HepG2 (cell line): ENCODE measurements around the gene CLTCL1. TPM values are rescaled to one million over a fixed set of nuclear protein-coding genes. Genes with fewer than 3 reads are reported as not detected.

ENCODE experiments used
- ATAC-seq: fragments of 200-7000 bp; cut with Tn5 transposase; 3 replicates; pipeline ENCODE4 v1.9.1; 2020; ENCODE audit warnings: mild to moderate bottlenecking, moderate library complexity
- BruUV-seq: library from RNA; stranded (reverse); fragments of 400-500 nt; replicated peaks from 2 replicates; lab custom pipeline; 2021; lab: Mats Ljungman, UMichigan
- CTCF ChIA-PET: fragments of 300-600 bp; formaldehyde crosslinking; extraction: SDS; loops from one replicate; lab custom pipeline; 2021; ENCODE audit warnings: low total read pairs, inconsistent platforms, low intra/inter-chr PET ratio; lab: Yijun Ruan, JAX
- POLR2A ChIA-PET: fragments of 350-600 bp; sonication (Branson Sonifier 250); formaldehyde crosslinking; loops from one replicate; lab custom pipeline; 2020; ENCODE audit warnings: antibody characterized with exemption, inconsistent platforms; lab: Yijun Ruan, JAX
- DNase-seq: peaks from one replicate; pipeline ENCODE4 v3.0.0-alpha.2; 2015; ENCODE audit warnings: low spot score
- FAIRE-seq: peaks from 3 replicates; lab custom pipeline; 2011; peaks lifted over from hg19 to GRCh38; lab: Jason Lieb, UNC
- H2AFZ ChIP-seq: one replicate; pipeline ENCODE4 v1.6.1; 2011; ENCODE audit warnings: low read length, inconsistent platforms
- H3K27ac ChIP-seq: fragments of 300-600 bp; 3 replicates; pipeline ENCODE4 v1.8.0; 2011; ENCODE audit warnings: mixed run types, mild to moderate bottlenecking, mixed read lengths, low read length, inconsistent platforms; ENCODE audit not compliant: insufficient read depth; ENCODE audit errors: extremely low read length
- H3K27me3 ChIP-seq, 2 experiments: fragments of 200-600 bp in 1 of 2; 2 replicates in 1 of 2; 3 replicates in 1 of 2; pipeline versions ENCODE4 v1.6.0 to v1.8.0; 2011; ENCODE audit warnings: low read length in 2 of 2, mild to moderate bottlenecking in 2 of 2, moderate library complexity in 2 of 2, inconsistent platforms in 1 of 2; ENCODE audit not compliant: insufficient read depth in 2 of 2, control insufficient read depth in 1 of 2
- H3K36me3 ChIP-seq, 2 experiments: fragments of 200-600 bp in 1 of 2; replicated peaks in 1 of 2; 2 replicates in 1 of 2; 3 replicates in 1 of 2; pipeline versions ENCODE4 v1.5.1 to v1.8.0; 2011; ENCODE audit warnings: low read length in 2 of 2, inconsistent platforms in 1 of 2; ENCODE audit not compliant: insufficient read depth in 2 of 2, control insufficient read depth in 1 of 2
- H3K4me1 ChIP-seq: 2 replicates; pipeline ENCODE4 v1.5.1; 2012; ENCODE audit warnings: low read length, inconsistent platforms; ENCODE audit not compliant: insufficient read depth
- H3K4me2 ChIP-seq: 2 replicates; pipeline ENCODE4 v1.6.0; 2011; ENCODE audit warnings: low read depth, low read length, inconsistent platforms
- H3K4me3 ChIP-seq, 3 experiments: fragments of 200-600 bp in 1 of 3; sonication (generic), shearing (Covaris generic) in 1 of 3; replicated peaks in 1 of 3; 2 replicates each; pipeline ENCODE4 v1.5.1; 2011 to 2016; ENCODE audit warnings: low read length in 3 of 3, inconsistent platforms in 2 of 3, low read depth in 2 of 3, mild to moderate bottlenecking in 2 of 3, control low read depth in 1 of 3, mixed read lengths in 1 of 3; ENCODE audit not compliant: insufficient read depth in 1 of 3
- H3K79me2 ChIP-seq: one replicate; pipeline ENCODE4 v1.6.1; 2011; ENCODE audit warnings: low read length, inconsistent platforms; ENCODE audit not compliant: insufficient read depth
- H3K9ac ChIP-seq: 2 replicates; pipeline ENCODE4 v1.6.0; 2011; ENCODE audit warnings: mild to moderate bottlenecking, low read depth, low read length, inconsistent platforms; ENCODE audit not compliant: insufficient read depth
- H3K9me3 ChIP-seq: 2 replicates; pipeline ENCODE4 v1.5.1; 2012; ENCODE audit warnings: mild to moderate bottlenecking, low read length
- H4K20me1 ChIP-seq: 2 replicates; pipeline ENCODE4 v1.6.0; 2011; ENCODE audit warnings: inconsistent platforms, mild to moderate bottlenecking, low read length, moderate library complexity; ENCODE audit not compliant: insufficient read depth
- DMAP1 ChIP-seq: IDR thresholded peaks from 2 replicates; pipeline ENCODE4 v1.6.1; 2016
- EED ChIP-seq: sonication (generic); formaldehyde crosslinking; IDR thresholded peaks from 2 replicates; pipeline ENCODE4 v1.5.0; 2020; ENCODE audit warnings: mild to moderate bottlenecking, missing genetic modification reagents
- SOX5 ChIP-seq: IDR thresholded peaks from 2 replicates; pipeline ENCODE4 v1.6.1; 2016; ENCODE audit warnings: borderline replicate concordance
- ZNF138 ChIP-seq: sonication (generic); formaldehyde crosslinking; IDR thresholded peaks from 2 replicates; pipeline ENCODE4 v1.5.0; 2020; ENCODE audit warnings: mild to moderate bottlenecking, low read depth, missing genetic modification reagents
- WGBS: methylation state at CpG from one replicate; pipeline ENCODE4 v1.1.6; 2017; ENCODE audit warnings: low lambda C conversion rate; 5-methylcytosine and 5-hydroxymethylcytosine counted together
- in situ Hi-C: cut with HindIII; loops from 2 replicates; pipeline ENCODE4 v1.10.0; 2017; ENCODE audit warnings: low pct_unique_long_range_greater_than_20kb; ENCODE audit not compliant: extremely low pct_ligation_motif_present
- intact Hi-C: fragments of 100-400 bp; cut with micrococcal nuclease; formaldehyde crosslinking; loops from one replicate; pipeline ENCODE4 v1.10.0; 2022; ENCODE audit not compliant: unreplicated experiment
- polyA plus RNA-seq, 8 experiments: library from polyadenylated mRNA; depleted of rRNA in 3 of 8; stranded (reverse) in 7 of 8; unstranded in 1 of 8; fragments of >200 nt; fragmentation: Illumina TruSeq in 4 of 8; extraction: Trizol in 4 of 8; gene quantifications; 2 replicates each; pipeline versions ENCODE4 v1.2.1 to v1.2.3, GENCODE V29; 2011 to 2016; ENCODE audit warnings: low read depth in 4 of 8, missing spikeins in 1 of 8, mixed read lengths in 1 of 8; ENCODE audit not compliant: insufficient read depth in 1 of 8
- total RNA-seq, 5 experiments: library from RNA; depleted of rRNA; stranded (reverse); fragments of >200 nt; fragmentation: Illumina TruSeq; extraction: Trizol; gene quantifications; 2 replicates each; pipeline ENCODE4 v1.2.3, GENCODE V29; 2016; ENCODE audit warnings: low read depth in 1 of 5
- TF ChIP-seq, protein P1 (sequence below): sonication (generic); formaldehyde crosslinking; IDR thresholded peaks from 2 replicates; pipeline ENCODE4 v1.9.0; 2022; ENCODE audit warnings: low read depth, missing genetic modification reagents
- TF ChIP-seq, protein P2 (sequence below): sonication (generic); formaldehyde crosslinking; conservative IDR thresholded peaks from 2 replicates; pipeline ENCODE4 v1.4.0; 2020; ENCODE audit warnings: missing genetic modification reagents

The CLTCL1 gene
- total and polyA plus RNA-seq, 2 of the 13 experiments (the other 11 are each of a cell fraction or from before 2014, with no cell fraction given) = 8.1 to 10.9 TPM

DNA sequence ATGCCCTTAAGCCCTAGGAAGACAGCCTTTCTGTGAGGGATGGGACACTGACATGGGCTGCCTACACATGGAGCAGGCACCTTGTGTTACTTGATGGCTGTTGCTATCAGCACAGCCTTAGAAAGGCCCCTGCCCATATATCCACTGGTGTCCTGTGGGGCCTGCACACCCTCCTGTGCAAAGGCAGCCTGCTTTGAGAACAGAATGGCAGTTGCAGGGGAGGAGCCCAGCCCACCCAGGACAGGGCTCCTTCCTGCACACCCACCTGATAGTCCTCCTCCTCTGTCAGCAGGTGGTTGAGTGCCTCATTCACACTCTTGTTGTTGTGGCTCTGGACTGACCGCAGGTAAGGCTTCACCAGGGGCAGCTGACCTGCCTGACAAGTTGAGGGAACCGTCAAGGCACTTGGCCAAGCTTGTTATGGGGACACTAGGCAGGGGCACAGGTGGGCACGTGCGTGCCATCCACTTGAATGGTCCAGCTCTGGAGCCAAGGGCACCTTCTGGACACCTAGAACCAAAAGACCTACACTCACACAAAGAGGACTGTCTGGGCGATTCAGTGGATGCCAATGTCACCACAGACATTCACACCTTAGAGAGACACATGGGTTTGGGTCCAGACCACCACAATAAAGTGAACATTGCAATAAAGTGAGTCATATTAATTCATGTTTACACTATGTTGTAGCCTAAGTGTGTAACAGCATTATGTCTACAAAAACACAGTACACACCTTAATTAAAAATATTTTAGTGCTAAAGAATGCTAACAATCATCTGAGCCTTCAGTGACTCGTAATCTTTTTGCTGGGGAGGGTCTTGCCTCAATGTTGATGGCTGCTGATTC is 103.6 kb downstream of the CLTCL1 start:
- no peak for FAIRE-seq

More for the DNA sequence above, 103.6 kb downstream of the CLTCL1 start:
- ChIA-PET POLR2A (interaction anchor here (1.0 kb wide), 1 partner anchor 9 kb away, joined by 3 read pairs; the partner anchor contains the start of gene SLC25A1), CTCF (no interaction called here)
- H2AFZ ChIP-seq = no peak overlapping the region
- H3K4me1 ChIP-seq = 0 out of 2 replicates have a peak, but pooled peaks cover 10% of the 10 kb centered on the region
- H3K4me2 ChIP-seq = no peak overlapping the region
- TF ChIP-seq DMAP1 (CRISPR knock-in tag) (no peak), EED (CRISPR knock-in tag) (no peak), SOX5 (CRISPR knock-in tag) (no peak), ZNF138 (no peak)
- TF ChIP-seq, protein P1, sequence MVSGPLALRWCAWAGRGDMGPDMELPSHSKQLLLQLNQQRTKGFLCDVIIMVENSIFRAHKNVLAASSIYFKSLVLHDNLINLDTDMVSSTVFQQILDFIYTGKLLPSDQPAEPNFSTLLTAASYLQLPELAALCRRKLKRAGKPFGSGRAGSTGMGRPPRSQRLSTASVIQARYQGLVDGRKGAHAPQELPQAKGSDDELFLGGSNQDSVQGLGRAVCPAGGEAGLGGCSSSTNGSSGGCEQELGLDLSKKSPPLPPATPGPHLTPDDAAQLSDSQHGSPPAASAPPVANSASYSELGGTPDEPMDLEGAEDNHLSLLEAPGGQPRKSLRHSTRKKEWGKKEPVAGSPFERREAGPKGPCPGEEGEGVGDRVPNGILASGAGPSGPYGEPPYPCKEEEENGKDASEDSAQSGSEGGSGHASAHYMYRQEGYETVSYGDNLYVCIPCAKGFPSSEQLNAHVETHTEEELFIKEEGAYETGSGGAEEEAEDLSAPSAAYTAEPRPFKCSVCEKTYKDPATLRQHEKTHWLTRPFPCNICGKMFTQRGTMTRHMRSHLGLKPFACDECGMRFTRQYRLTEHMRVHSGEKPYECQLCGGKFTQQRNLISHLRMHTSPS (CRISPR knock-in tag) = no peak
- TF ChIP-seq, protein P2, sequence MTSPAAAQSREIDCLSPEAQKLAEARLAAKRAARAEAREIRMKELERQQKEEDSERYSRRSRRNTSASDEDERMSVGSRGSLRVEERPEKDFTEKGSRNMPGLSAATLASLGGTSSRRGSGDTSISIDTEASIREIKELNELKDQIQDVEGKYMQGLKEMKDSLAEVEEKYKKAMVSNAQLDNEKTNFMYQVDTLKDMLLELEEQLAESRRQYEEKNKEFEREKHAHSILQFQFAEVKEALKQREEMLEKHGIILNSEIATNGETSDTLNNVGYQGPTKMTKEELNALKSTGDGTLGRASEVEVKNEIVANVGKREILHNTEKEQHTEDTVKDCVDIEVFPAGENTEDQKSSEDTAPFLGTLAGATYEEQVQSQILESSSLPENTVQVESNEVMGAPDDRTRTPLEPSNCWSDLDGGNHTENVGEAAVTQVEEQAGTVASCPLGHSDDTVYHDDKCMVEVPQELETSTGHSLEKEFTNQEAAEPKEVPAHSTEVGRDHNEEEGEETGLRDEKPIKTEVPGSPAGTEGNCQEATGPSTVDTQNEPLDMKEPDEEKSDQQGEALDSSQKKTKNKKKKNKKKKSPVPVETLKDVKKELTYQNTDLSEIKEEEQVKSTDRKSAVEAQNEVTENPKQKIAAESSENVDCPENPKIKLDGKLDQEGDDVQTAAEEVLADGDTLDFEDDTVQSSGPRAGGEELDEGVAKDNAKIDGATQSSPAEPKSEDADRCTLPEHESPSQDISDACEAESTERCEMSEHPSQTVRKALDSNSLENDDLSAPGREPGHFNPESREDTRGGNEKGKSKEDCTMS (CRISPR knock-in tag) = no peak
- H4K20me1 ChIP-seq = no peaks in the 10 kb centered on the region
- no peak overlapping the region for H3K4me3 ChIP-seq
- no peaks in the 10 kb centered on the region for H3K9me3 ChIP-seq
- DNase-seq (no peak), ATAC-seq (no peak)
- H3K9ac ChIP-seq = no peak overlapping the region
- no peaks in the 10 kb centered on the region for H3K27me3 ChIP-seq
- in situ Hi-C loops (no loop called here), intact Hi-C loops (no loop called here)
- H3K36me3 ChIP-seq = no peaks in the 10 kb centered on the region
- no peak overlapping the region for H3K27ac ChIP-seq
- 88% methylated on average over 5 of the region's 6 CpGs for WGBS
- no peaks in the 10 kb centered on the region for H3K79me2 ChIP-seq
- BruUV-seq = no TSS peak
